ENCODE measurements around the gene SYNM.

- TF ChIP-seq CTCF (IDR thresholded peaks at IDR 0.05; ENCODE audit: poor library complexity, severe bottlenecking) (no peak), EZH2 (IDR thresholded peaks at IDR 0.05; ENCODE audit: borderline replicate concordance, insufficient read depth, low read length, poor library complexity, severe bottlenecking) (no peak), REST (IDR thresholded peaks at IDR 0.05; ENCODE audit: borderline replicate concordance) (no peak), POLR2AphosphoS5 (IDR thresholded peaks at IDR 0.05) (no peak), EP300 (conservative IDR thresholded peaks at IDR 0.05; ENCODE audit: poor library complexity, severe bottlenecking) (no peak), SMC3 (conservative IDR thresholded peaks at IDR 0.05; ENCODE audit: poor library complexity) (no peak), TAF1 (IDR thresholded peaks at IDR 0.05; ENCODE audit: low read depth) (no peak)
Observed at GRCh38 chr15:99106417-99107220, 1.7 kb downstream of the SYNM start.
